Umbilical cord (tissue), 2 donors: ENCODE measurements around the gene CEP128. TPM values are rescaled to one million over a fixed set of nuclear protein-coding genes. Genes with fewer than 3 reads are reported as not detected.
"Not testable (repeated sequence)": the region's sequence is repeated elsewhere in the genome, so short reads cannot be mapped to it uniquely, and the experiment has no call there.

Experiments used
- DNase-seq: peaks from one replicate; pipeline ENCODE4 v3.0.0-alpha.2; 2015; ENCODE audit warnings: low spot score
- total RNA-seq: library from RNA; depleted of rRNA; stranded (reverse); fragments of >200 nt; gene quantifications from one replicate; pipeline ENCODE4 v1.2.3, GENCODE V29; 2014; ENCODE audit warnings: low replicate concordance; ENCODE audit not compliant: insufficient read depth

The CEP128 gene
- total RNA-seq, 1 donor from 2014 or later: 8.9 TPM

- peak; percentile 76 for DNase-seq
Observed at GRCh38 chr14:80954687-80955299, 13.3 kb upstream of the CEP128 start.

GRCh38 chr14:80953211-80953610 is 11.7 kb upstream of the CEP128 start:
- DNase-seq: not testable (repeated sequence)

- no peak for DNase-seq
Observed at GRCh38 chr14:80951491-80951890, 10.0 kb upstream of the CEP128 start.

- no peak for DNase-seq
Observed at GRCh38 chr14:80948291-80948690, 6.8 kb upstream of the CEP128 start.

GRCh38 chr14:80946797-80947196 is 5.3 kb upstream of the CEP128 start:
- no peak for DNase-seq

GRCh38 chr14:80946187-80946586 is 4.6 kb upstream of the CEP128 start:
- no peak for DNase-seq

- no peak for DNase-seq
Observed at GRCh38 chr14:80944861-80945617, 3.5 kb upstream of the CEP128 start.

- DNase-seq: no peak
Observed at GRCh38 chr14:80942191-80942600, 658 bp upstream of the CEP128 start.

GRCh38 chr14:80940146-80940545 is 1.4 kb downstream of the CEP128 start:
- DNase-seq: no peak

GRCh38 chr14:80933686-80934085 is 7.9 kb downstream of the CEP128 start:
- DNase-seq: no peak

- DNase-seq: no peak
Observed at GRCh38 chr14:80933282-80933681, 8.3 kb downstream of the CEP128 start.

GRCh38 chr14:80930836-80931389 is 10.6 kb downstream of the CEP128 start:
- DNase-seq: no peak

GRCh38 chr14:80930095-80930494 is 11.4 kb downstream of the CEP128 start:
- no peak for DNase-seq

- no peak for DNase-seq
Observed at GRCh38 chr14:80927083-80927989, 14.2 kb downstream of the CEP128 start.

- no peak for DNase-seq
Observed at GRCh38 chr14:80926397-80927082, 15.0 kb downstream of the CEP128 start.

- DNase-seq: no peak
Observed at GRCh38 chr14:80924365-80925103, 17.0 kb downstream of the CEP128 start.

- DNase-seq: no peak
Observed at GRCh38 chr14:80923368-80923767, 18.2 kb downstream of the CEP128 start.

- no peak for DNase-seq
Observed at GRCh38 chr14:80919622-80920021, 21.9 kb downstream of the CEP128 start.

GRCh38 chr14:80912013-80912412 is 29.5 kb downstream of the CEP128 start:
- DNase-seq: not testable (repeated sequence)

GRCh38 chr14:80906946-80907345 is 34.6 kb downstream of the CEP128 start:
- no peak for DNase-seq

- DNase-seq: no peak
Observed at GRCh38 chr14:80906336-80906735, 35.2 kb downstream of the CEP128 start.
